COLO829 (cell line): ENCODE results near the gene FKBP9.
A peak's percentile ranks its signal among the peaks of the same experiment; 100 is the strongest.
"Not testable (repeated sequence)": the region's sequence is repeated elsewhere in the genome, so short reads cannot be mapped to it uniquely, and the experiment has no call there.

ENCODE experiments used
- DNase-seq: peaks from one replicate; pipeline ENCODE4 v3.0.0; 2012; ENCODE audit warnings: low spot score

Gene FKBP9

DNA sequence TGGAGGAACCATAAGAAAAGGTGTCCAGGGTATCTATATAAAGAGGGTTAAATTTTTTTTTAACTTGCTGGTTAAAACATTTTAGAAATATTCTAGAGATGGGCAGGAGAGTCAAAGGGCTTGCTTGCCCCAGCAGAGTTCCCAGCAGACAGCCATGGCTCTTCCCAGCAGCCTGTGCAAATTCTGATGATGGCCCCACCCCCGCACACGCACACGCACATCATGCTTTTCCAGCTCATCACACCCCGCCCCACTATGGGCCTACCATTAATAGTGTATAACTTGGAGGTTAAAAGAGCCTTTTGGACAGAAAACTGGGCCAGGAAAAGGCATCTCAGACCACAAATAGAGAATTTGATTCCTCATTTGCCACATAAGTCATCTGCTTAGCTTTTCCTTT lies 48.5 kb downstream of the FKBP9 start:
- not testable (repeated sequence) for DNase-seq

DNA sequence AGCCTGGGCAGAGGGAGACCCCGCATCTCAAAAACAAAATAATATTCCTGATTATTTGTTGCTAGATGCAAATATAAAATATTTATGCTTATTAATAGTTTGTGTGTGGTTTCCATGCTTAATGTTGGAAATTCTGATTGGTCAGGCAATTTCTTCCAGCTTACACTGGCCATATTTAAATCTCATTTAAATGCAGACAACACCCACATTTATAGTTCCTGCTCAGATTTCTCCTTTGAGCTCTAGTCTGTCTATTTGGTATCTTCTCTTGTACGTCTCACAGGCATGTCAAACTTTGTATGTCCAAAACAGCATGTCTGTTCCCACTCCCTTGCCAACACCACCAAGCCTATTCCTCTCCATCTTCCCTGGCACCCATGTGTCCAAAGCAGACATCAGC lies 52.5 kb downstream of the FKBP9 start:
- DNase-seq: no peak

DNA sequence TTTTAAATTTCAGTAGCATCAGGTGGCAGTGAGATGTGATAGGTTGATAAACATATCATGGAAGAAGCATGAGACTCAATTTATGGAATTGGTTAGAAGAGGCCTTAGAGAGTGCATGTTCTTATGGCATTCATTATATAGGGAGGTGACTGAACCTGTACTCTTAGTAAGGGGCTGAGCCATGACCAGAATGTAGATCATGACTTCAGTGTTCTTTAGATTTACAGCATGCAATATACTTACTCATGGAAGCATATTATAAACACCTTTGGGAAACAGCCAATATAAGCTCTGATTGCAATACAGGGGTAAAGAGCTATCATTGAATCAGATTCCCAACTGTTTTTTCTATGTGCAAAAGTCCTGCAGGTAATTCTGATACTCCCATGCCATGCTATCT lies 55.1 kb downstream of the FKBP9 start:
- DNase-seq: no peak

DNA sequence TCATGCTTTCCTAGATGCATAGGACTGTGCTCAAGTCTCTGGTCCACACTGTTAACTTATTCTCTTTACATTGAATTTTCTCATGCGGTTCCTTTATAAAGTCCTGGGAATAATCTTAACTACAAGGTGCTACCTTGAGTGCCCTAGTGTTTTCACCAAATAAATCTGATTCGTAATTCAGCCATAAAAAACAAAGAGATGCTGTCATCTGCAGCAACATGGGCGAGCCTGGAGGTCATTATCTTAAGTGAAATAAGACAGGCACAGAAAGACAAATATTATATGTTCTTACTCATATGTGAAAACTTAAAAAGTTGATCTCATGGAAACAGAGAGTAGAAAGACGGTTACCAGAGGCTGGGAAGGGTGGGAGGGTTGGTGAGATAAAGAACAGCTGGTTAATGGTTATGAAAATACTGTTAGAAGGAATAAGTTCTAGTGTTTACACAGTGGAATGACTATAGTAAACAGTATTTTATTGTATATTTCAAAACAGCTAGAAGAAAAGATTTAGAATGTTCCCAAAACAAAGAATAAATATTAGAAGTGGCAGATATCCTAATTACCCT lies 67.0 kb downstream of the FKBP9 start:
- DNase-seq: no peak

DNA sequence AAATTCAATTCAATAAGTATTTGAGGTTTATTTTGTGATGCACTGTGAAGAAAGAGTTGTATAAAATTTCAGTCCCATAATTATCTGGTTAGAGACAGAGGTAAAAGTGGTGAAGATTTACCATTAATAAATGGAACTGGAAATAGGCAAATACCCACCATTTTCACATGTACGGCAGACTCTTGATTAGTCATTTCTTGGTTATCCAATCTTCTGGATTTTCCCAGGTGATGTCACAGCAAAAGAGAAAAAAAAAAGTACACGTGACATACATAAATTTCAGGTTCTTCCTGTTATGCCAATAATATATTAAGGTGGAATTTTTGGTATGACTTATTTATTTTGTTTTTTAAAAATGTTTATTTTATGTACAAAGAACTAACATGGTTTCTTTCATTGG lies 78.5 kb downstream of the FKBP9 start:
- DNase-seq: no peak

DNA sequence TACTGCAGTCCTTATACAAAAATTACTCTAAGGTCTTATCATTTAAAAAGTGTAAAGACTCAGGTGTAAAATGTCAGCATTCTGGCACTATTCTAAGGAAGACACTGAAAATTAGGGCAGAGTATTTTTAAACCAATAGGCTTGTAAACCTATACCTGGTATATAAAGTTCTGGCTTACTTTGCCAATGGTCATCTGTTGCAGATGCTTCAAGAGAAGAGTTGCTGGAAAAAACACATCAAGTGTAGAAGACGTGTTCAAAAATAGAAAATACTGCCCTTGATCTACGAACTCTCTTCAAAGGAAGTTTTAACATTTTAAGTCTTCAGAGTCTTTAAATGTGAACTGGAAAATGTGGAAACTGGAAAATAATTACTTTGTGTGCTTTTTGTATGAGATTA lies 81.4 kb downstream of the FKBP9 start:
- no peak for DNase-seq

DNA sequence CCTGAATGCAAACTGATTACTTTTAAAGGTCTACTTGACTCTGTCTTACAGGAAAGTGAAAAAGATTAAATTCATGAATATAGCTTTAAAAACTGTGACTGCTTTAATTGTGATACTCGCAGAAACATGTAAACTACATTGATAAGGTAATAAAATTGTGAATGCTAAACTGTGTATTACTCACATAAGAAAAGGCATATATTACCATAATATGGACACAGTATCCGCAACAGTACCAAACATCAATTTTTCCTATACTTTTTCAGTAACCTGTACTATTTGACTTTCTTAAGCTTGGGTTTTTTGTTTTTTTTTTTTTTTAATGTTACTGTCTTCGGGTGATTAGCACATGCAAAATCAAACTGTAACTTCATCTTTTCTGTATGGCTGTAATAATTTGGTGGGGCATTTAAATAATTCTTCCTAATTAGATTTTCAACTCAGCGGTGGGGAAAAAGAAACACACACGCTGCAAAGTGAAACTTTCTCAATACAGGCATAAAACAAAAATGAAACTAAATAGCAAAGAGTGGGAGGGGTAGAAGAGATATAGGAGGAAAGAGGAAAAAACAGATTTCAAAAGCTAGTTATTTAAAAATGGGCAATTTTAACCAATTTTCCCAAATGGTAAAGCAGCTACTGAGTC lies 82.1 kb downstream of the FKBP9 start:
- DNase-seq: no peak

DNA sequence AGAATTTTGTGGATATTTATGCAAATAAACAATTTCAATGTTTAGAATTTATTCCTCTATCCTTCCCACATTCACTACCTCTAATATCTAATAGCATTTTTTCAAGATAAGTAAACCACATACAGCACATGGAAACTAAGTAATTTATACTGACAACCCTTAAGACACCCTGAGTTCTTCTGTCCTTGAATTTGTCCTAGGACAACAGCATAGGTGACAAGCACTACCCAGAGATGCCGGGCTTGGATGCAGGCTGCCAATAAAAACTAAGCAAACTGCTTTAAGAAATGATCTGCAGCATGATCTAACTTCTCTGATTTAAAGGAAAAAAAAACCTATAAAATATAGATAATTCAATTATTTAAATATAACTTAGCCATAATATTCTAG lies 82.7 kb downstream of the FKBP9 start:
- DNase-seq: no peak

DNA sequence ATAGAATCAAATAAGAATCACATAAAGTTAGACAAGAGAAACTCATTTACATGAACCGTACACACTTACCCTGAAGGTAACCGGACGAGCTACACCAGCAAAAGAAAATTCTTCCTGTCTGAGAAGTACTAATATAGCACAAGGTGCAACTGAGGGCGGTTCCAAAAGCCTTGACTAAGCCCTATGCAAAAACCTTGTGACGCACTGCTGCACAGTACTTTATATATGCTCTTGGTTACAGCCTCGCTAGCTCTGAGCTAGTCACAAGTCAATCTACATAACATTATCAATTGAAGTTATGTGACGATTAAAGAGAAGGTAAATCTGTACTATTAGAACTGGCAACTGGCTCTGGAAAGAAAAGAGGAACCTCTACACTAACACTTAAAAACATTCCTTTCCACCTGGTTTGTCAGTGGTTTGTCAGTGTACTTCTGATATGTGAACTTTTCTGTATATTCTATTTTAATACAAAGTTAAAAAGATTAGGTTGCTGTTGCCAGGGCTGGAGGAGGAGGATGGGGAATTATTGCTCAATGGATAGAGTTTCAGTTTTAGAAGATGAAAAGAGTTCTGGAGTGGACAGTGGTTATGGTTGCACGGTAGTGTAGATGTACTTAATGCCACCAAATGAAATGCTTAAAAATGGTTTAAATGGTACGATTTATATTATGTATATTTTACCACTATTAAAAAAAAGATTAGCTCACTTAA lies 83.7 kb downstream of the FKBP9 start:
- DNase-seq: no peak

DNA sequence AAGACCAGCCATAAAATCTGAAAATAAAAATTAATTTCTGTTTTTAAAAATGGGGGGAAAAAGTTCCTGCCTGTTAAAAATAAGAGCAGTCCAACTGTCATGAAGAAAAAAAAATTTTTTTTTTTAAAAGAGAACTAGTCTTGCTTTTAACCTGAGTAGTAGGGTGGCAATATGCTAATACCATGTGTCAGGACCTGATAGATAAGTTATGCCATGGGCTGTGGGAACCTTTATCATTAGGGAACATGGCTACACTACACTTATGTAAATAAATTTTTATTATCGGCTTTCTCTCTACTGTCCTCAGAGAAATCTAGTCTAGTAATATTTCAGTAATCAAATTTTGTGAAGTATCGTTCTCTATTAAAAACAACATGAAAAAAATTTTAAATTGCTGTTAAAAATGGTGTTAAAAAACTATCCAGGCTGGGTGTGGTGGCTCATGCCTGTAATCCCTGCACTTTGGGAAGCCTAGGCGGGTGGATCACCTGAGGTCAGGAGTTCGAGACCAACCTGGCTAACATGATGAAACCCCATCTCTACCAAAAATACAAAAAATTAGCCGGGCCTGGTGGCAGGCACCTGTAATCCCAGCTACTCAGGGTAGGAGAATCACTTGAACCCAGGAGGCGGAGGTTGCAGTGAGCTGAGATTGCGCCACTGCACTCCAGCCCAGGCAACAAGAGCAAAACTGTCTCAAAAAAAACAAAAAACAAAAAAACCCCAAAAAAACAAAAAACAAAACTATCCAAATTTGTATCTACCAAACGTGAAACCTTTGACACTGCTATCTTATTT lies 84.6 kb downstream of the FKBP9 start:
- no peak for DNase-seq

DNA sequence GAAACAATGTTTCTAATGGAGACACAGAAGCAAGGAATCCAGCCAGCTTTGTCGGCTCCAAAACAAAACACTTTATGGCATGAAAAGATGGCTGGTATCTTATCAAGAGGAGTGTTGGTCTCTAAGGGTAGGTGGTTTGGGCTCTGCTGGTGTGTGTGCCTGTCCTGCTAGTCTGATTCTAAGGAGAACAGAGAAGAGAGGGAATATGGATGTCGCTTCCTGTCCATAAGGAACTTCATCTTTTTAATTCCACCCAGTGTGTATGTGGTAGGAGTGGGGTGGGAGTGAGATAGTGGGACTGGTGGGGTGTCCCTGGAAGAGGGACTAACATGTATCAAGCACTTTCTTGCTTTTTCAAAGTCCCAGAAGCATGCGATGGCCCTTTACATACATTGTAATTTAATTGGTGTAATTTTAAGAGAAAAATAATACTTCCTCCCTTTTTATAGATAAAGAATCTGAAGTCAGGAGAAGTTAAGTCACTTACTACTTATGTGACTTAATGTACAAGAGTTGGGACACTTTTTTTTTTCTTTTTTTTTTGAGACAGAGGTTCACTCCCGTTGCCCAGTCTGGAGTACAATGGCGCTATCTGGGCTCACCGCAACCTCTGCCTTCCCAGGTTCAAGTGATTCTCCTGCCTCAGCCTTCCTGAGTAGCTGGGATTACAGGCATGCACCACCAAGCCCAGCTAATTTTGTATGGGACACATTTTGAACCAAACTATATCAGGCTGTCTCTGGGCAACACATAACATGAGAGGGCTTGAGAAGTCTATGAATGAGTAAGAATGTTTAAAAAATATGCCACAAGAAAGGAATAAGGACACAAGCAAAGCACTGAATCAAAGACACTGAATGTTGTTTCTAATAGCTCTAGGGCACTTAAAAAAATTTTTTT lies 86.5 kb downstream of the FKBP9 start:
- DNase-seq: no peak

DNA sequence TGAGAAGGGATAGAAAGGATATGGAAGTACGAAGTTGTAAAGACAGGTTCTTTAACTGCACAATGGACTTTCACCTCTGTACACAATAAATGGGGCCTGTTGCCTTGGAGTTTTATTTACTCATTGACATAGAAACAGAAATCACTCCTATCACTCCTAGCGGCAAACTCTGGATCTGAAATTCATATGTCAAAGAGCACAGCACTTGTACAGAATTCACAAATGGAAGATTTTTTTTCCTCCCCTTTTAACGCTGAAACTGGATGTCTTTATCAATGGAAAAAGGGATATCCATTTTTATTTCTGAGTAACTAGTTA lies 87.1 kb downstream of the FKBP9 start:
- DNase-seq: no peak

DNA sequence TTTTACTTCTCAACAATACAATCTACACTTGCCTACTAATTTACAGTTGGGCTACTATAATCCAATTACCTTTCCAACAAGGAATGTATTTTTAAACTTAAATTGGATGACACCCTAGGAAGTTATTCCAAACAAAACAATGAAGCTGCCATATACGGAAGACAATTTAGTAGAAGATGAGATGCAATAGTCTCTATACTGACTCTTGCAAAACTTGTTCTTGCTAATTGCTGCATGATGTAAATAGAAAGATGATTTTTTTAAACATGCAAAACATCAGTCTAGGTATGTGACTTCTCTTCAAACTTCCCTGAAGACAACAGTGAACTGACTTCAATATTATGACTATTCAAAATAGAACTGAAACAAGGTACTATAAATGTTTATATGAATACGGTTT lies 87.7 kb downstream of the FKBP9 start:
- DNase-seq: no peak

DNA sequence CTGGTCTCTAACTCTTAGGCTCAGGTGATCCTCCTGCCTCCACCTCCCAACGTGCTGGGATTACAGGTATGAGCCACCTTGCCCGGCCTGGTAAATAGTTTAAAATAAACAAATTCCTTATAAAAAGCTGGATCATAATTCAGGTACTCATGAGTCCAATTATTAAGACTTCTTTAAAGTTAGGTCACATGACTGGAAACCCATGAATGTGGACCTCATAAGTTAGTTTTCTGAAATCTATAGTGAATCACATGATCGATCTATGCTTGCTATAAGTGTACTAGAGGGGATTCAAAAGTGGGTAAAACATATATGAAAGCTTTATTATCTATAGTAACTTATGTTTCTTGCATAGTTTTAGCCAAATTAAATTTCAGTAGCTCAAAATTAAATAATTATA lies 91.0 kb downstream of the FKBP9 start:
- no peak for DNase-seq

DNA sequence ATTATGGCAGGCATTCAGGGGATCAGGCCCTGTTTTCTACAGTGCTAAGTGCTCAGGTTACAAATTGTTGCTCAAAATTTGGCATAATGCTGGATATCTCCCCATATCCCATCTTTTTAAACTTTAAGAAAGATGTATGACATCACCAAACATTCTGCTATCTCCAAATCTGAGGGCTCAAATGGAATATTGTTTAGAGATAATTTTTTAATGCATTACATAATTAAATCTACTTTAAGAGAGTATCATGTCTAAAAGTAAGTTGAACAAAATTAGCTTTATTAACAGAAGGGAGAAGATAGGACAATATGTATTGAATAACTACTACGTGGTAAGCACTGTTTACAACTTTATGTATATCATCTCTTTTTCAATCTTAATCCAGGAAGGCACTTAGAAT lies 91.5 kb downstream of the FKBP9 start:
- no peak for DNase-seq

DNA sequence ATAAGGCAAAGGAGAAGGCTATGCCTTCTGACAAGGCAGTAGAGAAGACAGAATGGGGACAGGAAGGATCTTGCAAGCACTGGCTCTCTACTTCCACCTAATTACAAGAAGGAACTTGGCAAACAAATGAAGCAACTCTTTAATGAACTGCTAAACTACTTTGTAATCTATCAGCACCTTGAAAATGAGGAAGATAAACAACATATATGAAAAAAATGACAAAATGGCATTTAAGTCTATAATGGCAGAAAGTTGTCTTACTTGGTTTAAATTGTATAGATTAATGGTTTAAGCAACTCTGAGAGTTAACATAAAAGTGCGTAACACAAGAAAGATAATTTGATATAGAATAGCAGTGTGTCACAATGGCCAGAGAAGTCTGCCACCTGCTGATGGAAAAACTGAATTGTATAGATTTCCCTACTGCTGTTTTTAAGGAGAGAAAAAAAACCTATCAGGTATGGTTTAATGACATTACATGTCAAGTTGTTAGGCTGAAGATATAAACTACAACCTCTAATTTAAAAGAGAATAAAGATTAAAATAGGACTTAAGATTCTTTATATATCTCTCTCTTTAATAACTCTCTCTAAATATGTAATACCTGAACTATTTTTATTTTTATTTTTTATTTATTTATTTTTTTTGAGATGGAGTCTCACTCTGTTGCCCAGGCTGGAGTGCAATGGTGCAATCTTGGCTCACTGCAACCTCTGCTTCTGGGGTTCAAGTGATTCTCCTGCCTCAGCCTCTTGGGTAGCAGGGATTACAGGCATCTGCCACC lies 93.5 kb downstream of the FKBP9 start:
- no peak for DNase-seq

DNA sequence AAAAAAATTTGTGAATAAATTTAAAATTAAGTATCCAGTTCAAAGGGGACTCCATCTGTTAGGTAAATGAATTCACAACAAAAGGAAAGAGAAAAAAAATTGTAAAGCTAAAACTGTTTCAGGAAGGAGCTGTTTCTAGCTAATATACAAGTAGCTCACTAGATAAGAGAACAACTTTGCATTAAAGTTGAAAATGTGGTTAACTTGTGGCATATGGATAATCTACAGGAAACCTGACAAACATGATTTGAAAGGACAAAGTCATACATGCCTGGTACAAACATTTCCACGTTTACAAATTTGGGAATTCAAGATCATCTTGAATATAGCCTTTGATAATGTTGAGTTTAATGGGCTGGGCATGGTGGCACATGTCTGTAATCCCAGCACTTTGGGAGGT lies 96.5 kb downstream of the FKBP9 start:
- DNase-seq: no peak

DNA sequence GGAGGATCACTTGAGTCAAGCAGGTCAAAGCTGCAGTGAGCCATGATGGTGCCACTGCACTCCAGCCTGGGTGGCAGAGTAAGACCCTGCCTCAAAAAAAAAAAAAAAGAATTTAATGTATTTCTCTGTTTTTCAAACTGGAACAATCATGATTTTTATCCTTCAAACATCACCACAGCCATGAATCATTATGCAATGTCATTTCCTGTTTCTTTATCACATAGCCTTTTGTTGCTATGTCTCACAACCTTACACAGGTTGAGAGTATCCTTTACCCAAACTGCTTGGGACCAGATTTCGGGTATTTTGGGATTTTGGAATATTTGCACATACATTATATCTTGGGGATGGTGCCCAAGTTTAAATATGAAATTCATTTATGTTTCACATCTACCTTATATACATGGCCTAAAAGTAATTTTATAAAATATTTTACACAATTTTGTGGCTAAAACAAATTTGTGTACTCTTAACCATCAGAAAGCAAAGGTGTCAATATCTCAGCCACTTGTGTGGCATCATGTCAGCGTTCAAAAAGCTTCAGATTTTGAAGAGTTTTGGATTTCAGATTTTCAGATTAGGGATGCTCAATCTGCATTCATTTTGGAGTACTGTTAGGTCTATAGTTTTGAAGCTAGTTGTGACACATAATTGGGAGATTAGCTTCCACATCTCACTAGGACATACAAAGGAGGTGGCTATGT lies 97.2 kb downstream of the FKBP9 start:
- peak; percentile 54 for DNase-seq

DNA sequence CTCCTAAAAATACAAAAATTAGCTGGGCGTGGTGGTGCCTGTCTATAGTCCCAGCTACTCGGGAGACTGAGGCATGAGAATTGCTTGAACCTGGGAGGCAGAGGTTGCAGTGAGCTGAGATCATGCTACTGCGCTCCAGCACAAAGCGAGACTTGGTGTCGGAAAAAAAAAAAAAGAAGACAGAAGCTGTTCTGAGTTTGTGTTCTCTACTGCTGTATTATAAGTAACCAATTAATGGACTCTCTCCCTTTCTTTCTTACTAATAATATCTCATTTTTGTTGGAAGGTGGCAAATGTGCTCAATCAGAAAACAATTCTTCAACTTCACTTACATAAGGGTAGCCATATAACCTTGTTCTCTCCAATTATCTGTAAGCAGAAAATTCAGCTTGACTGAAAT lies 97.9 kb downstream of the FKBP9 start:
- DNase-seq: no peak
